Loucy (cell line): ENCODE results near the gene MAP1S.
A peak's percentile ranks its signal among the peaks of the same experiment; 100 is the strongest.

Experiments
- H2AFZ ChIP-seq: fragments of 200-600 bp; sonication (generic); 2 replicates; pipeline ENCODE4 v1.6.0; 2016; ENCODE audit warnings: antibody characterized with exemption, mild to moderate bottlenecking, low read length, moderate library complexity
- H3F3A ChIP-seq: fragments of 200-600 bp; 2 replicates; pipeline ENCODE4 v1.6.0; 2016; ENCODE audit warnings: antibody characterized with exemption, low read depth, mild to moderate bottlenecking
- H3K27me3 ChIP-seq: fragments of 200-600 bp; sonication (generic); 2 replicates; pipeline ENCODE4 v1.6.1; 2014; ENCODE audit warnings: low read length, mild to moderate bottlenecking; ENCODE audit not compliant: insufficient read depth, poor library complexity, severe bottlenecking
- H3K36me3 ChIP-seq: fragments of 200-600 bp; sonication (generic); 2 replicates; pipeline ENCODE4 v1.6.1; 2016; ENCODE audit warnings: low read length; ENCODE audit not compliant: insufficient read depth
- H3K4me1 ChIP-seq: fragments of 200-600 bp; sonication (generic); 2 replicates; pipeline ENCODE4 v1.5.1; 2014; ENCODE audit warnings: low read length, mild to moderate bottlenecking; ENCODE audit not compliant: insufficient read depth, poor library complexity, severe bottlenecking
- H3K4me2 ChIP-seq: fragments of 200-600 bp; sonication (generic); 2 replicates; pipeline ENCODE4 v1.6.0; 2014; ENCODE audit warnings: antibody characterized with exemption, low read length, low read depth, mild to moderate bottlenecking; ENCODE audit not compliant: poor library complexity, severe bottlenecking
- H3K4me3 ChIP-seq: fragments of 200-600 bp; sonication (generic); 2 replicates; pipeline ENCODE4 v1.5.1; 2014; ENCODE audit warnings: low read length, mild to moderate bottlenecking, mixed read lengths; ENCODE audit not compliant: poor library complexity, severe bottlenecking
- H3K79me2 ChIP-seq: fragments of 200-600 bp; sonication (generic); 2 replicates; pipeline ENCODE4 v1.6.1; 2014; ENCODE audit warnings: low read length; ENCODE audit not compliant: insufficient read depth
- H3K9ac ChIP-seq: fragments of 200-600 bp; sonication (generic); 2 replicates; pipeline ENCODE4 v1.6.0; 2014; ENCODE audit warnings: mild to moderate bottlenecking, low read depth, low read length, moderate library complexity; ENCODE audit not compliant: poor library complexity, severe bottlenecking
- H3K9me2 ChIP-seq: fragments of 200-600 bp; sonication (generic); replicated peaks from 2 replicates; pipeline ENCODE4 v1.6.1; 2016; ENCODE audit warnings: low read depth, low read length, mixed read lengths
- H3K9me3 ChIP-seq: fragments of 200-600 bp; sonication (generic); 2 replicates; pipeline ENCODE4 v1.6.1; 2014; ENCODE audit warnings: mild to moderate bottlenecking, antibody characterized with exemption, low read length, low read depth; ENCODE audit not compliant: insufficient read depth
- H4K20me1 ChIP-seq: fragments of 200-600 bp; sonication (generic); 2 replicates; pipeline ENCODE4 v1.6.0; 2014; ENCODE audit warnings: antibody characterized with exemption, low read length, mild to moderate bottlenecking; ENCODE audit not compliant: insufficient read depth, poor library complexity, severe bottlenecking
- CTCF ChIP-seq: fragments of 200-600 bp; sonication (generic); conservative IDR thresholded peaks from 2 replicates; pipeline ENCODE4 v1.5.1; 2014; ENCODE audit warnings: mild to moderate bottlenecking, antibody characterized with exemption, low read length
- EZH2phosphoT487 ChIP-seq: fragments of 200-600 bp; IDR thresholded peaks from 2 replicates; pipeline ENCODE4 v1.6.1; 2018; ENCODE audit warnings: antibody characterized with exemption, mild to moderate bottlenecking, moderate library complexity, borderline replicate concordance

MAP1S gene

GRCh38 chr19:17718947-17719711 is at the start of gene MAP1S:
Gene MAP1S (plus strand): TSS chr19:17719480. CDS start chr19:17719503, 23 bp downstream.
- Histone ChIP-seq H3K36me3 (peaks cover 6% of the 10 kb centered on the region; the same call in 1 of the 2 replicates), H4K20me1 (peaks cover 23% of the 10 kb centered on the region), H3F3A (no peaks in the 10 kb centered on the region), H3K4me1 (peaks cover 30% of the 10 kb centered on the region), H3K4me3 (peak within 1 kb of the TSS; percentile 90), H3K4me2 (peak within 1 kb of the TSS; percentile 87), H3K9me2 (no peaks in the 10 kb centered on the region), H3K79me2 (peaks cover 47% of the 10 kb centered on the region), H3K9ac (peak within 1 kb of the TSS; percentile 84), H3K27me3 (no peaks in the 10 kb centered on the region), H3K9me3 (no peaks in the 10 kb centered on the region), H2AFZ (peak within 1 kb of the TSS; percentile 85)
- TF ChIP-seq CTCF (no peak), EZH2phosphoT487 (no peak)

- no peaks in the 10 kb centered on the region for H3K36me3 ChIP-seq
- H3K9me2 ChIP-seq: no peaks in the 10 kb centered on the region
- H2AFZ ChIP-seq: no peak overlapping the region
- no peaks in the 10 kb centered on the region for H3K9me3 ChIP-seq
- TF ChIP-seq CTCF (no peak), EZH2phosphoT487 (no peak)
- no peaks in the 10 kb centered on the region for H3K4me1 ChIP-seq
- no peaks in the 10 kb centered on the region for H3K79me2 ChIP-seq
- H3K27me3 ChIP-seq: no peaks in the 10 kb centered on the region
- H3K9ac ChIP-seq: no peak overlapping the region
- H3F3A ChIP-seq: no peaks in the 10 kb centered on the region
- no peaks in the 10 kb centered on the region for H4K20me1 ChIP-seq
- no peak overlapping the region for H3K4me2 ChIP-seq
- no peak overlapping the region for H3K4me3 ChIP-seq
Measured at GRCh38 chr19:17671906-17672305, 47.4 kb upstream of the MAP1S start.

GRCh38 chr19:17673937-17674799 is 45.1 kb upstream of the MAP1S start:
- Histone ChIP-seq H3K9ac (no peak overlapping the region), H3K4me3 (no peak overlapping the region), H4K20me1 (no peaks in the 10 kb centered on the region), H2AFZ (no peak overlapping the region), H3K4me2 (no peak overlapping the region), H3F3A (no peaks in the 10 kb centered on the region), H3K36me3 (no peaks in the 10 kb centered on the region), H3K9me3 (no peaks in the 10 kb centered on the region), H3K9me2 (no peaks in the 10 kb centered on the region), H3K79me2 (no peaks in the 10 kb centered on the region), H3K4me1 (no peaks in the 10 kb centered on the region), H3K27me3 (no peaks in the 10 kb centered on the region)
- no peak for TF ChIP-seq EZH2phosphoT487
- no peak for TF ChIP-seq CTCF
